ENCODE results near the gene HNRNPA2B1.
"Not testable (repeated sequence)": the region's sequence is repeated elsewhere in the genome, so short reads cannot be mapped to it uniquely, and the experiment has no call there.

HNRNPA2B1 gene

DNA sequence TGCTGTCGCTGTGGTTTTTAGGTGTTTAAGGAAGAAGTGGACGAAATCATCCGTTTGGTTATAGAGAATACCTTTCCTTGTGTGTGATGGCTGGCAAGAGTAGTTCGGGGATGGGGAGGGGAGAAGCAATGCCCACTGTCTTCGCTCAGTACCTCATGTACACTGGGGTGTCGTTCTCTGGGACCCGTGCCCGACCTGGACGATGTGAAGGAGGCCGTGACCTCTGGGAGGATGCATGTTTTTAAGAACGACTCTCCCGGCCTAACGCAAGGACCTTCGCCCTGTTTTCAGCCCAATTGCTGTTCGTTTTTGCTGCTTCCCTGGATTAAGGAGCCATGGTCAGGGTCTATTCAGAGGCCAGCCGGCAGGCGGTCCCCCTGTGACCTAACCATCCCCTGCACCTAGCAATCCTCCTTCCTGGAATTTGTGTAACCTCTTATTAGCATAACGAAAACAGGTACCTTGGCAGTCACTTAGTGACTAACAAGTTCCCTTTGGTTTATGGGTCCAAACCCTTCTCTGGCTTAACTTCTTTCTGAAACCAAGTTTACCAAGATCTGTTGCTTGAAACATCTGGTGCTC lies 47.2 kb downstream of the HNRNPA2B1 start:
- peak overlapping the region; percentile 13 for H3K4me3 ChIP-seq (ENCODE audit: low read length)
- no peak for DNase-seq (ENCODE audit: low read depth, low spot score)

- not testable (repeated sequence) for DNase-seq (ENCODE audit: low read depth, low spot score)
- H3K4me3 ChIP-seq (ENCODE audit: low read length) = peak overlapping the region; percentile 87
These were observed 47.7 kb downstream of the HNRNPA2B1 start for GRCh38 chr7:26152782-26153240.

- peak within 1 kb of the TSS; percentile 87 for H3K4me3 ChIP-seq (ENCODE audit: low read length)
- peak; percentile 76 for DNase-seq (ENCODE audit: low read depth, low spot score)
These were observed 48.4 kb downstream of the HNRNPA2B1 start, which contains the start of gene NFE2L3 for GRCh38 chr7:26151953-26152781. Gene NFE2L3, plus strand, starts transcription at chr7:26152198. Its CDS starts 301 bp downstream, at chr7:26152499.

- H3K4me3 ChIP-seq (ENCODE audit: low read length) = peak overlapping the region; percentile 87
- DNase-seq (ENCODE audit: low read depth, low spot score) = no peak
These were observed 48.9 kb downstream of the HNRNPA2B1 start for GRCh38 chr7:26151650-26151952.

GRCh38 chr7:26151096-26151495 lies 49.5 kb downstream of the HNRNPA2B1 start:
- DNase-seq (ENCODE audit: low read depth, low spot score) = peak; percentile 65
- H3K4me3 ChIP-seq (ENCODE audit: low read length) = peak overlapping the region; percentile 87

- no peak for DNase-seq (ENCODE audit: low read depth, low spot score)
- H3K4me3 ChIP-seq (ENCODE audit: low read length) = no peak overlapping the region
These were observed 51.1 kb downstream of the HNRNPA2B1 start for GRCh38 chr7:26149391-26149977.

DNA sequence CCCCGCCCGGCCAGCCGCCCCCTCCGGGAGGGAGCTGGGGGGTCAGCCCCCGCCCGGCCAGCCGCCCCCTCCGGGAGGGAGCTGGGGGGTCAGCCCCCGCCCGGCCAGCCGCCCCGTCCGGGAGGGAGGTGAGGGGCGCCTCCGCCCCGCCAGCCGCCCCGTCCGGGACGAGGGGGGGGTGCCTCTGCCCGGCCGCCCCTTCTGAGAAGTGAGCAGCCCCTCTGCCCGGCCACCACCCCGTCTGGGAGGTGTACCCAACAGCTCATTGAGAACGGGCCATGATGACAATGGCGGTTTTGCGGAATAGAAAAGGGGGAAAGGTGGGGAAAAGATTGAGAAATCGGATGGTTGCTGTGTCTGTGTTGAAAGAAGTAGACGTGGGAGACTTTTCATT lies 52.2 kb downstream of the HNRNPA2B1 start:
- not testable (repeated sequence) for DNase-seq (ENCODE audit: low read depth, low spot score); H3K4me3 ChIP-seq (ENCODE audit: low read length)

DNA sequence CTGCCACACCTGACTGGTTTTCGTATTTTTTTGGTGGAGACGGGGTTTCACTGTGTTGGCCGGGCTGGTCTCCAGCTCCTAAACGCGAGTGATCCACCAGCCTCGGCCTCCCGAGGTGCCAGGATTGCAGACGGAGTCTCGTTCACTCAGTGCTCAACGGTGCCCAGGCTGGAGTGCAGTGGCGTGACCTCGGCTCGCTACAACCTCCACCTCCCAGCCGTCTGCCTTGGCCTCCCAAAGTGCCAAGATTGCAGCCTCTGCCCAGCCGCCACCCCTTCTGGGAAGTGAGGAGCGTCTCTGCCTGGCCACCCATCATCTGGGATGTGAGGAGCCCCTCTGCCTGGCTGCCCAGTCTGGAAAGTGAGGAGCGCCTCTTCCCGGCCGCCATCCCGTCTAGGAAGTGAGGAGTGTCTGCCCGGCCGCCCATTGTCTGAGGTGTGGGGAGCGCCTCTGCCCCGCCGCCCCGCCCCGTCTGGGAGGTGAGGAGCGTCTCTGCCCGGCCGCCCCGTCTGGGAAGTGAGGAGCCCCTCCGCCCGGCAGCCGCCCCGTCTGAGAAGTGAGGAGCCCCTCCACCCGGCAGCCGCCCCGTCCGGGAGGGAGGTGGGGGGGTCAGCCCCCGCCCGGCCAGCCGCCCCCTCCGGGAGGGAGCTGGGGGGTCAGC lies 52.8 kb downstream of the HNRNPA2B1 start:
- not testable (repeated sequence) for H3K4me3 ChIP-seq (ENCODE audit: low read length); DNase-seq (ENCODE audit: low read depth, low spot score)

DNA sequence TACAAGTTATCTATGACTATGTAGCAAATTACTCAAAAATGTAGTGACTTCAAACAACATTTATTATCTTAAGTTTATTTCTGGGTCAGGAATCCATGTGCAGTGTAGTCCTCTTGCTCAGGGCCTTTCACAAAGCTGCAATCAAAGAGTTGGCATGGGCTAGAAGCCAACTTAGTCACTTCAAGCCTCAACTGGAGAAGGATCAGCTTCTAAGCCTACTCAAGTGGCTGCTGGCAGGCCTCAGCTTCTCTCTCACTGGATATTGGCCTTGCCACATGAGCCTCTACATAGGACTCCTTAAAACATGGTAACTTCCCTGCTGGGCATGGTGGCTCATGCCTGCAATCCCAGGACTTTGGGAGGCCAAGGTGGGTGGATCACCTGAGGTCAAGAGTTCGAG lies 53.5 kb downstream of the HNRNPA2B1 start:
- no peak overlapping the region for H3K4me3 ChIP-seq (ENCODE audit: low read length)
- DNase-seq (ENCODE audit: low read depth, low spot score) = no peak

DNA sequence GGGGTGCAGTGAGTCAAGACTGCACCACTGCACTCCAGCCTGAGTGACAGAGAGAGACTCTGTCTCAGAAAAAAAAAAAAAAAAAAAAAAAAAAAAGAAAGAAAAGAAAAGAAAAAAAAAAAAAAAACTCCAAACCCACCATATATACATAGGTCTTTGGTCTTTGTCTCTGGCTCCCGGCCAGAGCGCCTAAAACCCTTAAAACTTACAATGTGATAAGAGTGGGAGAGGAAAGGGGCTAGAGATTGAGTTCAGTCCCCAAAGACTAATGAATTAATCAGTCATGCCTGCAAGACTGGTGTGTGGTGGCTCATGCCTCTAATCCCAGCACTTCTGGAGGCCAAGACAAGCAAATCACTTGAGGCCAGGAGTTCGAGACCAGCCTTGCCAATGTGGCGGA lies 55.3 kb downstream of the HNRNPA2B1 start:
- H3K4me3 ChIP-seq (ENCODE audit: low read length) = no peak overlapping the region
- DNase-seq (ENCODE audit: low read depth, low spot score) = no peak

GRCh38 chr7:26144184-26145080 lies 56.1 kb downstream of the HNRNPA2B1 start:
- no peak overlapping the region for H3K4me3 ChIP-seq (ENCODE audit: low read length)
- DNase-seq (ENCODE audit: low read depth, low spot score) = no peak

DNA sequence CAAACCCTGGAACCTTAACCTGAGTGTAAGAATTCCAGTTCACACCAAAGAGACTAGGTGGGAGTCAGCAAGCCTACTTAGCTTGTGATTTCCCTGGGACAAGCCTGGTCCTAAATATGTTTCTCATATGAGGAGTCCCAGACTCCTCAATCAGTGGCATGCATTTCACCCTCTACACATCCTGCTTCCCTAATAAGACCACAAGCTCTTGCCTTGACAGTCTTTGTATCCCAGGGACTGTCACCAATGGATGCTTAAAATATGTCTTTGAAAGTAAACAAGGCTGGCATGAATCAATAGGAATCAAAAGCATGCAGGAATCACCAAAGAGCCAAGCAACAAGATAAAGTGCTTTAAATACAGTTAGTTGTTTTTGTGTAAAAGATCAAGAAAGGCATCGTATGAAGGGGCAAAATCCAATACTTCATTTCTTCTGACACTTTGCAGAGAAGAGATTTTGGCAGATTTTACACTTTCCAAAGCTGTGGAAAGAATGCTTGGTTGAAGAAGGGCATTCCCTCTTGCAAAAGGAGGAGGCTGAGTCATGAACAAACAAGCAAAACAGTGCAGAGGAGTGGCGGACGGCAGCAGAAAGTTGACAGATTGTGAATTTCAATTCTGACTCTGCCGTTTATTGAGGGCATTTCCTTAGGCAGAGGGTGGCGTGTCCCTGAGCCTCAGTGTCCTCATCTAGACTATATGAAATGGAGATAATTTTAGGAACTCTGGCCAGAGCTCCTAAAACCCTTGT lies 57.1 kb downstream of the HNRNPA2B1 start:
- no peak overlapping the region for H3K4me3 ChIP-seq (ENCODE audit: low read length)
- no peak for DNase-seq (ENCODE audit: low read depth, low spot score)

DNA sequence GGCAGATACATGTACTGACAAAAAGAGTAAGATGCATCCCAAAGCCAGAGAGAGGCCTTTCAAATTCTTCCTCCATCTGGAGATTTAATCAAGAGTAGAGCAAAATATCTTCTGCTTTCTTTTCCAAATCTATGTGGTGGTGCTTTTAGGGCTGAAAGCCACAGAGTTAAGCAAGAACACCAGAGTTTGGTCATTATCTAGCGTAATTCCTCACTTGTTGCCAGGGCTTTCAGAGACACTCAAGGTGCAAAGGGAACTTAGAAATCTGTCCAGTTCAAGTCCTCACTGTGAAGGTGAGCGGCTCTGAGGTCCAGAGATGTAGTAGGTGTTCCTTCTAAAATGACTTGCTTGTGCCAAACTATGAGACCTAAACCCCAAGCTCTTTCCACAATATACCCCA lies 59.5 kb downstream of the HNRNPA2B1 start:
- H3K4me3 ChIP-seq (ENCODE audit: low read length) = no peak overlapping the region
- no peak for DNase-seq (ENCODE audit: low read depth, low spot score)

DNA sequence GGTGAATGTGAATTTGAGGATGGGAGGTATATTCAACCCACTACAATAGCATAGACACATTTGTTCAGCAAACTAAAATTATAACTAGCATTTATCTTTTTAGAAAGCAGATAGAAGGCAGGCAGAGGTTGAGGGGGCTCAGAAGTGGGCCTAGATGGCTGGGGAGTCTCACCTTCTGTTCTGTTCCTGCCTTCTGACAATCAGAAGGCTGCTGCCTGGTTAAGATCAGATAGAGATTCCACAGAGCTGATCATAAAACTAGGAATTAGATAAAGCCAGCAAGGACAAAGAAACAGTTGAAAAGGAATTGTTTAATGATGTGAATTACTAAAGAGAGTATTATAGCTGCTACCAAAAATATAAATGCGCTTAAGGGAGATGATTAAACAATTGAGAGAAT lies 60.2 kb downstream of the HNRNPA2B1 start:
- DNase-seq (ENCODE audit: low read depth, low spot score) = no peak
- no peak overlapping the region for H3K4me3 ChIP-seq (ENCODE audit: low read length)
